ENCODE measurements around the gene EFR3B. TPM values are rescaled to one million over a fixed set of nuclear protein-coding genes. Genes with fewer than 3 reads are reported as not detected.

Gene EFR3B
- total RNA-seq, 1 experiment from 2014 or later = 7.0 TPM

DNA sequence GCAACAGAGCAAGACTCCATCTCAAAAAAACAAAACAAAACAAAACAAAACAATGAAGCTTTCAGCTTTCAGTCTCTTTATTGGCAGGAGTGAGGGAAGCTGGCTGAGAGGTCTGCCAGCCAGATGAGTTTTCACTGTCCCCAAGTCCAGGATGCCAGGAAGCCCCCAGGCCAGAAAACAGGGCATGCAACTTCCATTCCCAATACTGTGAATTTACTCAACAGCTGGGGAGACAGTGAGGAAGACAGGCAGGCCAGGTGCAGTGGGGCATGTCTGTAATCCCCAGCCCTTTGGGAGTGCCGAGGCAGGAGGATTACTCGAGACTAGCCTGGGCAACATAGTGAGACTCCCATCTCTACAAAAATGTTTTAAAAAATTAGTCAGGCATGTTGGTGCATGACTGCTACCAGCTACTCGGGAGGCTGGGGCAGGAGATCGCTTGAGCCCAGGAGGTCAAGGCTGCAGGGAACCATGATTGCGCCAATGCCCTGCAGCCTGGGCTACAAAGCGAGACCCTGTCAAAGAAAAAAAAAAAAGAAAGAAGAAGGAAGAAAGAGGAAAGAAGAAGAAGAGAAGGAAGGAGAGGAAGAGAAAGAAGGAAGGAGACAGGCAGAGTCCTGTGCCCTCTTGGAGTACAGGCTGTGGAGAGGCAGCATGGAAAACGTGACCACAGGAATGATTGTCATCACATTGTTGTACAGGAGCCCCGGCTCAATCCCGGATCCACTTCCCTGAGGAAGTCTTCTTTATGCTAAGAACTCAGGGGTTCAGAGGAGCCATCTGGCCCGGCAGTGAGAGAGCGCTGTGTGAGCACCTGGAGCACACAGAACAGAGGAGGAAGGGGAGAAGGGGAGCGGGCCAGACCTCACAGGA, 155.7 kb downstream of the EFR3B start:
- Histone ChIP-seq H4K20me1 (ENCODE audit: control insufficient read depth, insufficient read depth, insufficient read length) (no peaks in the 10 kb centered on the region), H2BK5ac (ENCODE audit: insufficient read length, low read length) (no peak overlapping the region), H2BK15ac (ENCODE audit: low read depth, low read length) (no peak overlapping the region), H3K56ac (ENCODE audit: insufficient read length, low read depth, low read length) (no peak overlapping the region), H2AFZ (ENCODE audit: low read length) (no peak overlapping the region), H2AK5ac (ENCODE audit: insufficient read length, low read length) (no peak overlapping the region), H2BK12ac (ENCODE audit: insufficient read length, low read depth, low read length) (no peak overlapping the region), H3K4ac (ENCODE audit: low read depth, low read length) (no peak overlapping the region), H3K27ac (ENCODE audit: insufficient read length, low read depth, low read length) (no peak overlapping the region), H3K23ac (ENCODE audit: insufficient read length, low read depth, low read length) (no peak overlapping the region), H2BK20ac (ENCODE audit: low read depth, low read length, poor library complexity, severe bottlenecking) (no peak overlapping the region), H3K27me3 (ENCODE audit: insufficient read depth, low read length) (no peaks in the 10 kb centered on the region), H3K4me1 (ENCODE audit: insufficient read depth, low read length) (no peaks in the 10 kb centered on the region), H2BK120ac (ENCODE audit: low read depth, low read length, poor library complexity, severe bottlenecking) (no peak overlapping the region), H3K23me2 (ENCODE audit: insufficient read length, low read depth, low read length, poor library complexity, severe bottlenecking) (no peaks in the 10 kb centered on the region), H4K8ac (replicated peaks; ENCODE audit: insufficient read length, low read depth, low read length) (no peak overlapping the region), H3K18ac (ENCODE audit: insufficient read length, low read depth, low read length) (no peak overlapping the region), H3T11ph (ENCODE audit: low read length) (no peak overlapping the region), H3K9ac (ENCODE audit: extremely low read depth, insufficient read length, low read length) (no peak overlapping the region), H3K4me2 (ENCODE audit: insufficient read depth, insufficient read length, low read length) (no peak overlapping the region), H3K79me1 (ENCODE audit: insufficient read depth, low read depth, low read length, poor library complexity, severe bottlenecking) (no peaks in the 10 kb centered on the region), H4K91ac (ENCODE audit: insufficient read length, low read depth, low read length) (no peak overlapping the region), H3K79me2 (ENCODE audit: insufficient read depth, low read length) (no peaks in the 10 kb centered on the region), H3K9me3 (ENCODE audit: control insufficient read depth, low read depth, low read length) (no peaks in the 10 kb centered on the region), H4K5ac (ENCODE audit: insufficient read length, low read depth, low read length) (no peak overlapping the region), H3K14ac (ENCODE audit: insufficient read depth, low read length) (no peak overlapping the region)
- Mint-ChIP-seq H3K36me3 (ENCODE audit: insufficient read depth in 1 of 3, low read depth in 3 of 3) (no peaks in the 10 kb centered on the region), H3K4me1 (peaks cover 10 to 14% of the 10 kb centered on the region in 2 experiments), H3K27me3 (ENCODE audit: low read depth) (peaks cover 5% of the 10 kb centered on the region; the same call in 1 of the 2 replicates), H3K27ac (peak overlapping the region in 2 of 3 experiments; percentile 16 to 70; a peak in 1 of 7 replicates), H3K9me3 (no peaks in the 10 kb centered on the region), H3K4me3 (no peak overlapping the region)
- no CpG with 5 or more reads among the region's 12 CpGs for WGBS (ENCODE audit: extremely low coverage, insufficient read length, low lambda C conversion rate)
- DNase-seq = no peak
- TF ChIP-seq, protein P1, sequence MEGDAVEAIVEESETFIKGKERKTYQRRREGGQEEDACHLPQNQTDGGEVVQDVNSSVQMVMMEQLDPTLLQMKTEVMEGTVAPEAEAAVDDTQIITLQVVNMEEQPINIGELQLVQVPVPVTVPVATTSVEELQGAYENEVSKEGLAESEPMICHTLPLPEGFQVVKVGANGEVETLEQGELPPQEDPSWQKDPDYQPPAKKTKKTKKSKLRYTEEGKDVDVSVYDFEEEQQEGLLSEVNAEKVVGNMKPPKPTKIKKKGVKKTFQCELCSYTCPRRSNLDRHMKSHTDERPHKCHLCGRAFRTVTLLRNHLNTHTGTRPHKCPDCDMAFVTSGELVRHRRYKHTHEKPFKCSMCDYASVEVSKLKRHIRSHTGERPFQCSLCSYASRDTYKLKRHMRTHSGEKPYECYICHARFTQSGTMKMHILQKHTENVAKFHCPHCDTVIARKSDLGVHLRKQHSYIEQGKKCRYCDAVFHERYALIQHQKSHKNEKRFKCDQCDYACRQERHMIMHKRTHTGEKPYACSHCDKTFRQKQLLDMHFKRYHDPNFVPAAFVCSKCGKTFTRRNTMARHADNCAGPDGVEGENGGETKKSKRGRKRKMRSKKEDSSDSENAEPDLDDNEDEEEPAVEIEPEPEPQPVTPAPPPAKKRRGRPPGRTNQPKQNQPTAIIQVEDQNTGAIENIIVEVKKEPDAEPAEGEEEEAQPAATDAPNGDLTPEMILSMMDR (conservative IDR thresholded peaks at IDR 0.05) = no peak
